ENCODE data around the gene PHLDA1.
A peak's percentile ranks its signal among the peaks of the same experiment; 100 is the strongest.

PHLDA1 gene

GRCh38 chr12:75979181-75979580, 52.4 kb downstream of the PHLDA1 start:
- peaks cover 23% of the 10 kb centered on the region for H3K4me1 ChIP-seq (ENCODE audit: control insufficient read depth, insufficient read depth, low read length, poor library complexity, severe bottlenecking)
- no peak overlapping the region for H3K4me3 ChIP-seq (ENCODE audit: insufficient read depth, low read depth, low read length, poor library complexity, severe bottlenecking)
- DNase-seq: peak in 2 of 3 donors; percentile 7 to 13
- peak overlapping the region; percentile 81 for H3K27ac ChIP-seq (ENCODE audit: insufficient read depth, low read length, poor library complexity, severe bottlenecking)
- no peaks in the 10 kb centered on the region for H3K9me3 ChIP-seq (ENCODE audit: control insufficient read depth, low read length)
- no peaks in the 10 kb centered on the region for H3K27me3 ChIP-seq (replicated peaks; ENCODE audit: control insufficient read depth, insufficient read depth, low read length, poor library complexity, severe bottlenecking)
- H3K36me3 ChIP-seq (ENCODE audit: control insufficient read depth, insufficient read depth, low read length): no peaks in the 10 kb centered on the region

GRCh38 chr12:75978677-75979076, 52.9 kb downstream of the PHLDA1 start:
- Histone ChIP-seq H3K27me3 (replicated peaks; ENCODE audit: control insufficient read depth, insufficient read depth, low read length, poor library complexity, severe bottlenecking) (no peaks in the 10 kb centered on the region), H3K9me3 (ENCODE audit: control insufficient read depth, low read length) (no peaks in the 10 kb centered on the region), H3K27ac (ENCODE audit: insufficient read depth, low read length, poor library complexity, severe bottlenecking) (peak overlapping the region; percentile 81), H3K36me3 (ENCODE audit: control insufficient read depth, insufficient read depth, low read length) (no peaks in the 10 kb centered on the region), H3K4me3 (ENCODE audit: insufficient read depth, low read depth, low read length, poor library complexity, severe bottlenecking) (no peak overlapping the region), H3K4me1 (ENCODE audit: control insufficient read depth, insufficient read depth, low read length, poor library complexity, severe bottlenecking) (peaks cover 23% of the 10 kb centered on the region)
- no peak for DNase-seq

- DNase-seq: peak; percentile 66 to 71 (median 70)
- Histone ChIP-seq H3K27me3 (replicated peaks; ENCODE audit: control insufficient read depth, insufficient read depth, low read length, poor library complexity, severe bottlenecking) (no peaks in the 10 kb centered on the region), H3K9me3 (ENCODE audit: control insufficient read depth, low read length) (no peaks in the 10 kb centered on the region), H3K36me3 (ENCODE audit: control insufficient read depth, insufficient read depth, low read length) (no peaks in the 10 kb centered on the region), H3K27ac (ENCODE audit: insufficient read depth, low read length, poor library complexity, severe bottlenecking) (peak overlapping the region; percentile 81), H3K4me3 (ENCODE audit: insufficient read depth, low read depth, low read length, poor library complexity, severe bottlenecking) (no peak overlapping the region), H3K4me1 (ENCODE audit: control insufficient read depth, insufficient read depth, low read length, poor library complexity, severe bottlenecking) (peaks cover 23% of the 10 kb centered on the region)
Observed at GRCh38 chr12:75977952-75978671, 53.5 kb downstream of the PHLDA1 start.

GRCh38 chr12:75977590-75977951, 54.0 kb downstream of the PHLDA1 start:
- Histone ChIP-seq H3K27ac (ENCODE audit: insufficient read depth, low read length, poor library complexity, severe bottlenecking) (peak overlapping the region; percentile 66), H3K36me3 (ENCODE audit: control insufficient read depth, insufficient read depth, low read length) (no peaks in the 10 kb centered on the region), H3K9me3 (ENCODE audit: control insufficient read depth, low read length) (no peaks in the 10 kb centered on the region), H3K4me3 (ENCODE audit: insufficient read depth, low read depth, low read length, poor library complexity, severe bottlenecking) (no peak overlapping the region), H3K27me3 (replicated peaks; ENCODE audit: control insufficient read depth, insufficient read depth, low read length, poor library complexity, severe bottlenecking) (no peaks in the 10 kb centered on the region), H3K4me1 (ENCODE audit: control insufficient read depth, insufficient read depth, low read length, poor library complexity, severe bottlenecking) (peaks cover 23% of the 10 kb centered on the region)
- DNase-seq: no peak

GRCh38 chr12:75976913-75977312, 54.7 kb downstream of the PHLDA1 start:
- H3K27ac ChIP-seq (ENCODE audit: insufficient read depth, low read length, poor library complexity, severe bottlenecking): no peak overlapping the region
- no peaks in the 10 kb centered on the region for H3K36me3 ChIP-seq (ENCODE audit: control insufficient read depth, insufficient read depth, low read length)
- no peaks in the 10 kb centered on the region for H3K9me3 ChIP-seq (ENCODE audit: control insufficient read depth, low read length)
- peaks cover 23% of the 10 kb centered on the region for H3K4me1 ChIP-seq (ENCODE audit: control insufficient read depth, insufficient read depth, low read length, poor library complexity, severe bottlenecking)
- no peaks in the 10 kb centered on the region for H3K27me3 ChIP-seq (replicated peaks; ENCODE audit: control insufficient read depth, insufficient read depth, low read length, poor library complexity, severe bottlenecking)
- no peak overlapping the region for H3K4me3 ChIP-seq (ENCODE audit: insufficient read depth, low read depth, low read length, poor library complexity, severe bottlenecking)
- no peak for DNase-seq

GRCh38 chr12:75976113-75976512, 55.5 kb downstream of the PHLDA1 start:
- H3K4me3 ChIP-seq (ENCODE audit: insufficient read depth, low read depth, low read length, poor library complexity, severe bottlenecking): no peak overlapping the region
- no peaks in the 10 kb centered on the region for H3K27me3 ChIP-seq (replicated peaks; ENCODE audit: control insufficient read depth, insufficient read depth, low read length, poor library complexity, severe bottlenecking)
- H3K4me1 ChIP-seq (ENCODE audit: control insufficient read depth, insufficient read depth, low read length, poor library complexity, severe bottlenecking): peaks cover 23% of the 10 kb centered on the region
- DNase-seq: no peak
- H3K27ac ChIP-seq (ENCODE audit: insufficient read depth, low read length, poor library complexity, severe bottlenecking): no peak overlapping the region
- no peaks in the 10 kb centered on the region for H3K36me3 ChIP-seq (ENCODE audit: control insufficient read depth, insufficient read depth, low read length)
- H3K9me3 ChIP-seq (ENCODE audit: control insufficient read depth, low read length): no peaks in the 10 kb centered on the region

GRCh38 chr12:75975702-75976101, 55.9 kb downstream of the PHLDA1 start:
- peaks cover 23% of the 10 kb centered on the region for H3K4me1 ChIP-seq (ENCODE audit: control insufficient read depth, insufficient read depth, low read length, poor library complexity, severe bottlenecking)
- H3K9me3 ChIP-seq (ENCODE audit: control insufficient read depth, low read length): no peaks in the 10 kb centered on the region
- no peak overlapping the region for H3K27ac ChIP-seq (ENCODE audit: insufficient read depth, low read length, poor library complexity, severe bottlenecking)

More at GRCh38 chr12:75975702-75976101, 55.9 kb downstream of the PHLDA1 start:
- DNase-seq: no peak
- Histone ChIP-seq H3K27me3 (replicated peaks; ENCODE audit: control insufficient read depth, insufficient read depth, low read length, poor library complexity, severe bottlenecking) (no peaks in the 10 kb centered on the region), H3K4me3 (ENCODE audit: insufficient read depth, low read depth, low read length, poor library complexity, severe bottlenecking) (no peak overlapping the region), H3K36me3 (ENCODE audit: control insufficient read depth, insufficient read depth, low read length) (no peaks in the 10 kb centered on the region)
